BE2C (cell line): ENCODE measurements around the gene VAV1.

ENCODE experiments used
- DNase-seq: peaks from one replicate; pipeline ENCODE4 v3.0.0-alpha.2; 2020
- H3K27me3 ChIP-seq: fragments of 250-450 bp; sonication (Bioruptor Pico); 2 replicates; pipeline ENCODE4 v1.5.1; 2020; ENCODE audit warnings: mild to moderate bottlenecking
- H3K36me3 ChIP-seq: fragments of 250-450 bp; sonication (Bioruptor Pico); 2 replicates; pipeline ENCODE4 v1.5.1; 2020; ENCODE audit warnings: mild to moderate bottlenecking
- H3K4me1 ChIP-seq: fragments of 250-450 bp; sonication (Bioruptor Pico); 2 replicates; pipeline ENCODE4 v1.5.1; 2020
- H3K4me3 ChIP-seq: 2 replicates; pipeline ENCODE4 v1.5.1; 2011; ENCODE audit warnings: low read depth, low read length
- H3K9me3 ChIP-seq: fragments of 250-450 bp; sonication (Bioruptor Pico); 2 replicates; pipeline ENCODE4 v1.5.1; 2020
- CTCF ChIP-seq: IDR thresholded peaks from 2 replicates; pipeline ENCODE4 v1.5.1; 2012; ENCODE audit warnings: mild to moderate bottlenecking, low read depth, low read length

VAV1 gene

GRCh38 chr19:6777434-6777833, 4.9 kb downstream of the VAV1 start:
- no peak for DNase-seq
- Histone ChIP-seq H3K27me3 (no peaks in the 10 kb centered on the region), H3K4me3 (no peak overlapping the region), H3K4me1 (no peaks in the 10 kb centered on the region), H3K36me3 (no peaks in the 10 kb centered on the region), H3K9me3 (no peaks in the 10 kb centered on the region)
- no peak for TF ChIP-seq CTCF

GRCh38 chr19:6778386-6778785, 5.9 kb downstream of the VAV1 start:
- no peak overlapping the region for H3K4me3 ChIP-seq
- DNase-seq = no peak

DNA sequence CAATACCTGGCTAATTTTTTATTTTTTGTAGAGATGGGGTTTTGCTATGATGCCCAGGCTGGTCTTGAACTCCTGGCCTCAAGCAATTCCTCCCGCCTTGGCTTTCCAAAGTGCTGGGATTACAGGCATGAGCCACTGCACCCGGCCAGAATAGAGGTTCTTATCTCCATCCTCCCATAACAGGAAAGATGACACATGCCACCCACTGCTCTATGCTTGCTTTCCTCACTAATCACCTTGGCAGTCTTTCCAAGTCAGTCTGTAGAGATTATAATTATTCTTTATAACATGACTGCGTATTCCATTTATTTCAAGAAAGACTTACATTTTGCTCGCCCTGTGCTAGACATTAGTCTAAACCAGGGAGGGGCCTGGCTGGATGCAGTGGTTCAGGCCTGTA, 6.7 kb downstream of the VAV1 start:
- DNase-seq = no peak
- Histone ChIP-seq H3K9me3 (no peaks in the 10 kb centered on the region), H3K27me3 (no peaks in the 10 kb centered on the region), H3K36me3 (no peaks in the 10 kb centered on the region), H3K4me3 (no peak overlapping the region), H3K4me1 (no peaks in the 10 kb centered on the region)
- no peak for TF ChIP-seq CTCF

More at GRCh38 chr19:6778386-6778785, 5.9 kb downstream of the VAV1 start:
- TF ChIP-seq CTCF = no peak
- no peaks in the 10 kb centered on the region for H3K36me3 ChIP-seq
- no peaks in the 10 kb centered on the region for H3K27me3 ChIP-seq
- no peaks in the 10 kb centered on the region for H3K9me3 ChIP-seq
- H3K4me1 ChIP-seq = no peaks in the 10 kb centered on the region

- no peaks in the 10 kb centered on the region for H3K36me3 ChIP-seq
- no peak for DNase-seq
- no peaks in the 10 kb centered on the region for H3K4me1 ChIP-seq
These were observed 14.9 kb downstream of the VAV1 start for GRCh38 chr19:6787393-6787792.

GRCh38 chr19:6788896-6789295, 16.4 kb downstream of the VAV1 start:
- DNase-seq = no peak
- Histone ChIP-seq H3K4me1 (no peaks in the 10 kb centered on the region), H3K9me3 (no peaks in the 10 kb centered on the region), H3K36me3 (no peaks in the 10 kb centered on the region), H3K4me3 (no peak overlapping the region), H3K27me3 (no peaks in the 10 kb centered on the region)
- no peak for TF ChIP-seq CTCF

More at GRCh38 chr19:6787393-6787792, 14.9 kb downstream of the VAV1 start:
- Histone ChIP-seq H3K4me3 (no peak overlapping the region), H3K27me3 (no peaks in the 10 kb centered on the region), H3K9me3 (no peaks in the 10 kb centered on the region)
- TF ChIP-seq CTCF = no peak

- no peak for DNase-seq
- TF ChIP-seq CTCF = no peak
- H3K9me3 ChIP-seq = no peaks in the 10 kb centered on the region
- no peaks in the 10 kb centered on the region for H3K4me1 ChIP-seq
- no peaks in the 10 kb centered on the region for H3K27me3 ChIP-seq
- H3K36me3 ChIP-seq = no peaks in the 10 kb centered on the region
- no peak overlapping the region for H3K4me3 ChIP-seq
These were observed 18.0 kb downstream of the VAV1 start for GRCh38 chr19:6790194-6791128.
